ENCODE data around the gene NAALADL2.

DNA sequence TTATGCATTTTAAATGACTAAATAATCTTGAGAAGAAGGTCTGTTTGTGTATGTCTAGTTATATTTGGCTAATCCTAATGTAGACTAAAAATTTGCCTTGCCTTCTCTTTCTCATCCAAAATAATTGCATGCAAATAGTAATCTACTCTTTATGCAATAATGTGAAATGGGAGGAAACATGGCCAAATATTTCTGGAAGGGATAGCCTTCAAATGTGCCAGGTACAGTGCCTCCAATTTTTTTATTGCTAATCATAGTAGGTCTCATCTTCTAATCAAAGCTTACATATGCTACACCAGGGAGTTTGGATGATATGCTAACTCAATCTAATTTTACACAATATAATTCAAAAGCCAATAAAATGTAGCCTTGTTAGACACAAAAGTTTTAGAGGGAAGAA lies 911.3 kb downstream of the NAALADL2 start:
- TF ChIP-seq, protein P1, sequence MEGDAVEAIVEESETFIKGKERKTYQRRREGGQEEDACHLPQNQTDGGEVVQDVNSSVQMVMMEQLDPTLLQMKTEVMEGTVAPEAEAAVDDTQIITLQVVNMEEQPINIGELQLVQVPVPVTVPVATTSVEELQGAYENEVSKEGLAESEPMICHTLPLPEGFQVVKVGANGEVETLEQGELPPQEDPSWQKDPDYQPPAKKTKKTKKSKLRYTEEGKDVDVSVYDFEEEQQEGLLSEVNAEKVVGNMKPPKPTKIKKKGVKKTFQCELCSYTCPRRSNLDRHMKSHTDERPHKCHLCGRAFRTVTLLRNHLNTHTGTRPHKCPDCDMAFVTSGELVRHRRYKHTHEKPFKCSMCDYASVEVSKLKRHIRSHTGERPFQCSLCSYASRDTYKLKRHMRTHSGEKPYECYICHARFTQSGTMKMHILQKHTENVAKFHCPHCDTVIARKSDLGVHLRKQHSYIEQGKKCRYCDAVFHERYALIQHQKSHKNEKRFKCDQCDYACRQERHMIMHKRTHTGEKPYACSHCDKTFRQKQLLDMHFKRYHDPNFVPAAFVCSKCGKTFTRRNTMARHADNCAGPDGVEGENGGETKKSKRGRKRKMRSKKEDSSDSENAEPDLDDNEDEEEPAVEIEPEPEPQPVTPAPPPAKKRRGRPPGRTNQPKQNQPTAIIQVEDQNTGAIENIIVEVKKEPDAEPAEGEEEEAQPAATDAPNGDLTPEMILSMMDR (conservative IDR thresholded peaks at IDR 0.05; ENCODE audit: low read depth, low read length) = no peak
- TF ChIP-seq MAZ (IDR thresholded peaks at IDR 0.05; ENCODE audit: borderline replicate concordance, low read depth, low read length) (no peak), POLR2A (IDR thresholded peaks at IDR 0.05; ENCODE audit: low read depth, low read length) (no peak), RFX5 (IDR thresholded peaks at IDR 0.05; ENCODE audit: low read depth, low read length) (no peak), CHD1 (IDR thresholded peaks at IDR 0.05; ENCODE audit: low read depth, low read length) (no peak), CEBPB (IDR thresholded peaks at IDR 0.05; ENCODE audit: low read depth, low read length) (no peak), MAFK (IDR thresholded peaks at IDR 0.05; ENCODE audit: low read depth, low read length) (no peak), FOS (IDR thresholded peaks at IDR 0.05; ENCODE audit: low read depth, low read length) (no peak), MXI1 (IDR thresholded peaks at IDR 0.05; ENCODE audit: borderline replicate concordance, low read depth, low read length) (no peak), BHLHE40 (IDR thresholded peaks at IDR 0.05; ENCODE audit: low read depth, low read length) (no peak), RAD21 (IDR thresholded peaks at IDR 0.05; ENCODE audit: low read length) (no peak)
- TF ChIP-seq, protein P2, sequence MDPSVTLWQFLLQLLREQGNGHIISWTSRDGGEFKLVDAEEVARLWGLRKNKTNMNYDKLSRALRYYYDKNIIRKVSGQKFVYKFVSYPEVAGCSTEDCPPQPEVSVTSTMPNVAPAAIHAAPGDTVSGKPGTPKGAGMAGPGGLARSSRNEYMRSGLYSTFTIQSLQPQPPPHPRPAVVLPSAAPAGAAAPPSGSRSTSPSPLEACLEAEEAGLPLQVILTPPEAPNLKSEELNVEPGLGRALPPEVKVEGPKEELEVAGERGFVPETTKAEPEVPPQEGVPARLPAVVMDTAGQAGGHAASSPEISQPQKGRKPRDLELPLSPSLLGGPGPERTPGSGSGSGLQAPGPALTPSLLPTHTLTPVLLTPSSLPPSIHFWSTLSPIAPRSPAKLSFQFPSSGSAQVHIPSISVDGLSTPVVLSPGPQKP (IDR thresholded peaks at IDR 0.05; ENCODE audit: borderline replicate concordance, low read depth, low read length) = no peak
- TF ChIP-seq, protein P3, sequence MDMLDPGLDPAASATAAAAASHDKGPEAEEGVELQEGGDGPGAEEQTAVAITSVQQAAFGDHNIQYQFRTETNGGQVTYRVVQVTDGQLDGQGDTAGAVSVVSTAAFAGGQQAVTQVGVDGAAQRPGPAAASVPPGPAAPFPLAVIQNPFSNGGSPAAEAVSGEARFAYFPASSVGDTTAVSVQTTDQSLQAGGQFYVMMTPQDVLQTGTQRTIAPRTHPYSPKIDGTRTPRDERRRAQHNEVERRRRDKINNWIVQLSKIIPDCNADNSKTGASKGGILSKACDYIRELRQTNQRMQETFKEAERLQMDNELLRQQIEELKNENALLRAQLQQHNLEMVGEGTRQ (IDR thresholded peaks at IDR 0.05; ENCODE audit: low read depth, low read length) = no peak

All from IMR-90 (cell line).